GM21786 (cell line): ENCODE results near the gene IRF2.
A peak's percentile ranks its signal among the peaks of the same experiment; 100 is the strongest.

Experiments used
- ATAC-seq: cut with Tn5 transposase; IDR thresholded peaks from one replicate; pipeline ENCODE4 v1.9.1; 2021; ENCODE audit not compliant: unreplicated experiment

The IRF2 gene

GRCh38 chr4:184475096-184475461 lies 729 bp upstream of the IRF2 start:
- ATAC-seq = peak; percentile 14

- no peak for ATAC-seq
These were observed 669 bp downstream of the IRF2 start for GRCh38 chr4:184473499-184474262.

- peak; percentile 17 for ATAC-seq
These were observed 1.5 kb downstream of the IRF2 start for GRCh38 chr4:184472614-184473498.

GRCh38 chr4:184471881-184472613 lies 2.3 kb downstream of the IRF2 start:
- no peak for ATAC-seq

- no peak for ATAC-seq
These were observed 3.6 kb downstream of the IRF2 start for GRCh38 chr4:184470785-184471110.

- no peak for ATAC-seq
These were observed 7.7 kb downstream of the IRF2 start for GRCh38 chr4:184466634-184467033.

GRCh38 chr4:184464759-184465454 lies 9.4 kb downstream of the IRF2 start:
- ATAC-seq = no peak

- no peak for ATAC-seq
These were observed 10.5 kb downstream of the IRF2 start for GRCh38 chr4:184463856-184464255.

- ATAC-seq = no peak
These were observed 11.2 kb downstream of the IRF2 start for GRCh38 chr4:184463158-184463557.

GRCh38 chr4:184462724-184463123 lies 11.6 kb downstream of the IRF2 start:
- ATAC-seq = no peak

- ATAC-seq = no peak
These were observed 12.5 kb downstream of the IRF2 start for GRCh38 chr4:184461711-184462441.

GRCh38 chr4:184460499-184461285 lies 13.7 kb downstream of the IRF2 start:
- ATAC-seq = no peak

GRCh38 chr4:184459413-184459812 lies 14.9 kb downstream of the IRF2 start:
- no peak for ATAC-seq

- ATAC-seq = no peak
These were observed 16.7 kb downstream of the IRF2 start for GRCh38 chr4:184457535-184458249.

- no peak for ATAC-seq
These were observed 18.0 kb downstream of the IRF2 start for GRCh38 chr4:184456337-184456736.

- no peak for ATAC-seq
These were observed 19.1 kb downstream of the IRF2 start for GRCh38 chr4:184455299-184455698.

GRCh38 chr4:184453365-184454160 lies 20.8 kb downstream of the IRF2 start:
- ATAC-seq = peak; percentile 67

GRCh38 chr4:184452740-184453139 lies 21.6 kb downstream of the IRF2 start:
- ATAC-seq = no peak
